GM13976 (cell line): Measurements from ENCODE around the gene KIFAP3.
"Not testable (repeated sequence)": the region's sequence is repeated elsewhere in the genome, so short reads cannot be mapped to it uniquely, and the experiment has no call there.

Experiments
- DNase-seq: peaks from one replicate; pipeline ENCODE4 v3.0.0; 2012; ENCODE audit warnings: low spot score
- in situ Hi-C: fragments of 300-500 bp; cut with MboI; formaldehyde crosslinking; loops from one replicate; pipeline ENCODE4 v1.12.0; 2022; ENCODE audit warnings: low sequenced_read_pairs, mixed read lengths, inconsistent platforms; ENCODE audit not compliant: unreplicated experiment
- TF ChIP-seq, protein P1 (sequence below): IDR thresholded peaks from 2 replicates; pipeline ENCODE4 v1.5.1; 2012; ENCODE audit warnings: borderline replicate concordance, mild to moderate bottlenecking; ENCODE audit not compliant: insufficient read depth; ENCODE audit errors: extremely low read depth, missing control alignments, control extremely low read depth

KIFAP3 gene

DNA sequence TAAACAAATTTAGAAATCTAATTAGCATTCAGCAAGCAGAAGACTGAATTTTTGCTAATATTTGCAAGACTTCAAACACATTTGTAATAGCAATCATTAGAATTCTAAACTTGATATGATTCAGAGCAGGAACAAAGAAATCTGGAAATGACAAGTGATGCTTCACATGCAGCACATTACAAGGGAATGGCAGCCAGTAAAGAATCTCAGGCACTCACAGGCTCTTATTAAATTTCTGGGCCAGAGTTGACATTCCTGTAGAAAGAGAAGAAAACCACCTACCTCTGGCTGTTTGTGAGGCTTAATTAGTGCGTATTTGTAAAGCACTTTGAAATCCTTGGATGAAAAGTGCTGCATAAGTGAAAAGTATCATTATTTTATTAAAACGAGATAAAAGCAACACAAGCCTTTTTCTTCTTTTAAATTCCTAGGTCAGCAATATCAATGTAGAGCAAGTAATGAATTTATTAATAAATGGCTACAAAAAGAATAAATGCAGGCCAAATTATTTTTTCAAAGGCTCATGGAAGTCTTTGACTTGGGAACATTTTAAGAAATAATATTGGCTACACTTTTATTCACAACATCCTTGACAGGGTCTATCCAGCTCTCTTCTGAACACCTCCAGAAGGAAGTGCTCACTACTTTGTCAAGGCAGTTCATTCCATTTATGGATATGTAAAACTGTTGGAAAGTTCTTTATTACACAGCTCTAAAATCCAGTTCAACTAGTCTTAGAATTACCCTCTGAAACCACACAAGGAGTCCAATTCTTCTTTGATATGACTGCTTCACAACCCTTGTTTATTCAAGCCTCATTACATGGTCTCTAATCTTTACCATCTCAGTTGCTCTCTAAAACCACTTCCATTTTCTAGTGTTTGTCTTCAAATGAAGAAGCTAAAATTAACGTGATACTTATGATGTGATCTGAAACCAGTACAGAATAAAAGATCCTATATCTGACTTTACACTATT, 148.7 kb downstream of the KIFAP3 start:
- DNase-seq, result no peak
- in situ Hi-C loops, result no loop called here
- TF ChIP-seq, protein P1, sequence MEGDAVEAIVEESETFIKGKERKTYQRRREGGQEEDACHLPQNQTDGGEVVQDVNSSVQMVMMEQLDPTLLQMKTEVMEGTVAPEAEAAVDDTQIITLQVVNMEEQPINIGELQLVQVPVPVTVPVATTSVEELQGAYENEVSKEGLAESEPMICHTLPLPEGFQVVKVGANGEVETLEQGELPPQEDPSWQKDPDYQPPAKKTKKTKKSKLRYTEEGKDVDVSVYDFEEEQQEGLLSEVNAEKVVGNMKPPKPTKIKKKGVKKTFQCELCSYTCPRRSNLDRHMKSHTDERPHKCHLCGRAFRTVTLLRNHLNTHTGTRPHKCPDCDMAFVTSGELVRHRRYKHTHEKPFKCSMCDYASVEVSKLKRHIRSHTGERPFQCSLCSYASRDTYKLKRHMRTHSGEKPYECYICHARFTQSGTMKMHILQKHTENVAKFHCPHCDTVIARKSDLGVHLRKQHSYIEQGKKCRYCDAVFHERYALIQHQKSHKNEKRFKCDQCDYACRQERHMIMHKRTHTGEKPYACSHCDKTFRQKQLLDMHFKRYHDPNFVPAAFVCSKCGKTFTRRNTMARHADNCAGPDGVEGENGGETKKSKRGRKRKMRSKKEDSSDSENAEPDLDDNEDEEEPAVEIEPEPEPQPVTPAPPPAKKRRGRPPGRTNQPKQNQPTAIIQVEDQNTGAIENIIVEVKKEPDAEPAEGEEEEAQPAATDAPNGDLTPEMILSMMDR, result no peak

GRCh38 chr1:169924829-169925228, 149.7 kb downstream of the KIFAP3 start:
- in situ Hi-C loops, result no loop called here
- DNase-seq, result no peak
- TF ChIP-seq, protein P1, result no peak

GRCh38 chr1:169924063-169924462, 150.4 kb downstream of the KIFAP3 start:
- no peak for DNase-seq
- TF ChIP-seq, protein P1, result no peak
- in situ Hi-C loops, result no loop called here

GRCh38 chr1:169921080-169921479, 153.4 kb downstream of the KIFAP3 start:
- in situ Hi-C loops, result no loop called here
- DNase-seq, result no peak

GRCh38 chr1:169918927-169919326, 155.6 kb downstream of the KIFAP3 start:
- TF ChIP-seq, protein P1, result no peak
- DNase-seq, result no peak
- in situ Hi-C loops, result no loop called here

More at GRCh38 chr1:169921080-169921479, 153.4 kb downstream of the KIFAP3 start:
- TF ChIP-seq, protein P1, result no peak

DNA sequence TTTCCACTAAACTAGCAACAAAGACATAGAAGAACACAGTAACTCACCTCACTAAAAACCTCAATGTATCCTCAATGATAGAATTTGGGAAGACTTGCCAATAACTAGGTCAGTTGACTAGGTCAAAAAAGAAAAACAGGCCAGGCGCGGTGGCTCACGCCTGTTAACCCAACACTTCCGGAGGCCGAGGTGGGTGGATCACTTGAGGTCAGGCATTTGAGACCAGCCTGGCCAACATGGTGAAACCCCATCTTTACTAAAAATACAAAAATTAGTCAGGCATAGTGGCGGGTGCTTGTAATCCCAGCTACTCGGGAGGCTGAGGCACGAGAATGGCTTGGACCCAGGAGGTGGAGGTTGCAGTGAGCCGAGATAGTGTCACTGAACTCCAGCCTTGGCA, 156.3 kb downstream of the KIFAP3 start:
- DNase-seq, in situ Hi-C loops: not testable (repeated sequence)

- no peak for DNase-seq
- in situ Hi-C loops, result no loop called here
- TF ChIP-seq, protein P1, result no peak
Observed at GRCh38 chr1:169915150-169915549, 159.3 kb downstream of the KIFAP3 start.
